ENCODE data around the gene CFL1.

The CFL1 gene

GRCh38 chr11:65869643-65870306, 11.8 kb upstream of the CFL1 start:
- no peak for FAIRE-seq

- no peak for FAIRE-seq
Measured at GRCh38 chr11:65868907-65869306, 10.9 kb upstream of the CFL1 start.

GRCh38 chr11:65868076-65868667, 10.2 kb upstream of the CFL1 start:
- FAIRE-seq = no peak

- no peak for FAIRE-seq
Measured at GRCh38 chr11:65867284-65868071, 9.5 kb upstream of the CFL1 start.

- FAIRE-seq = no peak
Measured at GRCh38 chr11:65866509-65867283, 8.7 kb upstream of the CFL1 start.

- no peak for FAIRE-seq
Measured at GRCh38 chr11:65865550-65866172, 7.7 kb upstream of the CFL1 start.

GRCh38 chr11:65864706-65865471, 6.9 kb upstream of the CFL1 start:
- FAIRE-seq = no peak

GRCh38 chr11:65863889-65864705, 6.1 kb upstream of the CFL1 start:
- FAIRE-seq = no peak

- no peak for FAIRE-seq
Measured at GRCh38 chr11:65862941-65863888, 5.2 kb upstream of the CFL1 start.

GRCh38 chr11:65862191-65862735, 4.3 kb upstream of the CFL1 start:
- FAIRE-seq = no peak

- no peak for FAIRE-seq
Measured at GRCh38 chr11:65861533-65862183, 3.7 kb upstream of the CFL1 start.

GRCh38 chr11:65861165-65861505, 3.2 kb upstream of the CFL1 start:
- no peak for FAIRE-seq

GRCh38 chr11:65860278-65861164, 2.5 kb upstream of the CFL1 start, which contains the start of gene MUS81:
MUS81 (plus strand) TSS chr11:65860433; CDS start chr11:65860754, 321 bp downstream.
- peak; percentile 95 for FAIRE-seq

- FAIRE-seq = no peak
Measured at GRCh38 chr11:65859812-65860277, 1.9 kb upstream of the CFL1 start.

GRCh38 chr11:65859095-65859811, 1.3 kb upstream of the CFL1 start:
- peak; percentile 97 for FAIRE-seq

GRCh38 chr11:65858681-65859087, 704 bp upstream of the CFL1 start:
- FAIRE-seq = no peak

GRCh38 chr11:65857500-65857852, 504 bp downstream of the CFL1 start:
- no peak for FAIRE-seq

Measured in G401.6 (cell line).